Measurements from ENCODE around the gene RAB8B.

The RAB8B gene

DNA sequence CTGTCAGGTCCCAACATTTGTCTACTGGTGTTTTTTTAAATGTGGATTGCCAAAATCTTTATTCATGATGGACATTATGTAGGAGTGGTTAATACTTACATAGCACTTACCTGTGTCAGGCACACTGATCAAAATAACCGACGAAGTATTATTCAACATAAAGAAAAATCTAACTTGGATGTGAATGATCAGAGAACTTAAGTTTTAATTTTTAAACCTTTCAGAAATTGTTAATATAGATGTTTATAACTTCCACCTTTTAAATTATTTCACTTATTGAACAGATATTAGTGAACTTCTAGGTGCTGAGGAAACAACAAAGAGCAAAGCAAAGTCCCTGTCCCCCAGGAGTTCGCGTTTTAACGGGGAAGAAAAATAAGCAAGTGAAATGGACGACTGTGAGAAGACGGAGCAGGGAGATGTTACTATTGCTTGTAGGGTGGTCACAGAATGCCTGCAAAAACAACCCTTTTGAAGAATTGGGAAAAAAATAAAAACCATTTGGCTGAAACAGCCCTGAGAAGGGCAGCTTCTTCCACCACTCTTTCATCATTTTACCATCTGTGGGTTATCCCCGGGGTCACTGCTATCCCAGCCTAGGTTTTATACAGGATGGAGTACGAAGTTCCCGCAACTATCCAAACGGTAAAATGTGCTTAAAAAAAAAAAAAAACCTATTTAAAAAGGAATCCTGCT lies 87.1 kb downstream of the RAB8B start:
- peak overlapping the region; percentile 63 for H3K9ac ChIP-seq (ENCODE audit: low read depth, low read length)
- peak overlapping the region; percentile 66 for H3K4me3 ChIP-seq (ENCODE audit: low read depth, low read length)
- peaks cover 6% of the 10 kb centered on the region; the same call in 1 of the 2 replicates for H3K9me3 ChIP-seq (ENCODE audit: control insufficient read depth, insufficient read depth, low read length)
- peaks cover 9% of the 10 kb centered on the region for H3K36me3 ChIP-seq (ENCODE audit: control insufficient read depth, insufficient read depth, low read length)
- no peak overlapping the region for H3K27ac ChIP-seq (ENCODE audit: low read depth, low read length)
- H3K4me1 ChIP-seq (ENCODE audit: control insufficient read depth, insufficient read depth, low read length), result peaks cover 14% of the 10 kb centered on the region
- H3K27me3 ChIP-seq (ENCODE audit: control insufficient read depth, insufficient read depth, low read length), result peaks cover 14% of the 10 kb centered on the region; the same call in 1 of the 2 replicates

DNA sequence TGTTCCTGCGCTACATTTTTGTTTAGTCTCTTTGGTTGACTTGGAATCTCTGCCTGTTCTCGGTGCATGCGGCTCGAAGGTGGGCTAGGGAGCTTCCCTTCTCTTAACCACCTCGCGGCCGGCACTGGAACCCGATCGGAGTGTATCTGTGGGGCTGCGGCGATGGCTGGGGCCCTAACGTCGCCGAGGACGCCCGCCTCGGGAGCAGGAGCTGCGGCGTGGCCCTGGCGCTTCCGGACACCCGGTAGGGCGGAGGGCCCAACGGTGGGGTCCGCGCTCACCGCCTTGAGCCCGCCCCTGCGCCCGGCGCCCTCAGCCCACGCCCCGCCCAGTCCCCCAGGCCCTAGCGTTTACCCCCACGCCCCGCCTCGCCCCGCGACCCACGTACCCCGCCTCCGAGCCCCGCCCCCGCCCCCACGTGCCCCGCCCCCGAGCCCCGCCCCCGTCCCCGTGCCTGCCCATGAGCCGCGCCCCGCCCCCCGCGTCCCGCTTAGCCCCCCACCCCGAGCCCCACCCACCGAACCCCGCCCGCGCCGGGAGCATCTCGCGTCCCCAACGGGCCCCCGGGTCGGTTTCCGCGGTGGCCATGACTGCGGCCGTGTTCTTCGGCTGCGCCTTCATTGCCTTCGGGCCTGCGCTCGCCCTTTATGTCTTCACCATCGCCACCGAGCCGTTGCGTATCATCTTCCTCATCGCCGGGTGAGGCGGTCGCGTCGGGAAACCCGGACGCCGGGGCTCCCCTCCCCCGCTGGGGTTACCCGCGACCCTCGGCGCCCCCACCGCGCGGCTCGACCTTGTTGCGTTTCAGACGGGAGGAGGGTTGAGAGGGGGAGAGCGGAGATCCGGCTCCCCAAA lies 87.9 kb downstream of the RAB8B start, which contains the start of gene APH1B:
TSS of gene APH1B (plus strand) at position 568 of the 855 bp plus-strand sequence. CDS start at position 587, 19 bp downstream.
- peaks cover 9% of the 10 kb centered on the region for H3K36me3 ChIP-seq (ENCODE audit: control insufficient read depth, insufficient read depth, low read length)
- H3K27me3 ChIP-seq (ENCODE audit: control insufficient read depth, insufficient read depth, low read length), result peaks cover 14% of the 10 kb centered on the region; the same call in 1 of the 2 replicates
- peaks cover 14% of the 10 kb centered on the region for H3K4me1 ChIP-seq (ENCODE audit: control insufficient read depth, insufficient read depth, low read length)
- peak within 1 kb of the TSS; percentile 44 for H3K27ac ChIP-seq (ENCODE audit: low read depth, low read length)
- peaks cover 6% of the 10 kb centered on the region; the same call in 1 of the 2 replicates for H3K9me3 ChIP-seq (ENCODE audit: control insufficient read depth, insufficient read depth, low read length)
- peak within 1 kb of the TSS; percentile 75 for H3K9ac ChIP-seq (ENCODE audit: low read depth, low read length)
- H3K4me3 ChIP-seq (ENCODE audit: low read depth, low read length), result peak within 1 kb of the TSS; percentile 89

DNA sequence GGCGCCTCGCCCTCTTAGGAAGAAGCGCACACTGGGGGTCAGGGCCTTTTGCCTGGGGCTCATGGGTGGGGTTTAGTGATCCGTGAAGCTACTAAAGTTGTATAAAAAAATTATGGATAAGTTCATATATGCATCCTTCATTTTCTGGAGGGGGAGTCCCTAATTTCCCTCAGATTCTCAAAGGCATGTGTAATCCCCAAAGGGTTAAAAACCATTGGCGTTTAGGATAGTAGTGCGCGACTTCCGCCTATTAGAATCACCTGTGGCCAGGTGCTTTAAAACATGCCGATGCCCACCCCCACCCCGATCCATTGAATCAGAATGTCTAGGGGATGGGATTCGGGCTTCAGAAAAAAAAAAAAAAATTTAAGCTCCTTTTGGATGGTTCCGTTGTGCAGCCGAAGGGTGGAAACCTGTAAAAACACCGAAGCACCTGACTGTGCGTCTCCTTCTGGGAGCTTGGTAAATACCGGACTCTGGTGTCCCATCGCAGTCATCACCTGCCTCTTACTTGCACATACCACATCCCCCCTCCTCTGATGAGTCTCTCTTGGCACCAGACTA lies 88.6 kb downstream of the RAB8B start:
- Histone ChIP-seq H3K4me3 (ENCODE audit: low read depth, low read length) (peak overlapping the region; percentile 89), H3K36me3 (ENCODE audit: control insufficient read depth, insufficient read depth, low read length) (peaks cover 9% of the 10 kb centered on the region), H3K9ac (ENCODE audit: low read depth, low read length) (peak overlapping the region; percentile 75), H3K4me1 (ENCODE audit: control insufficient read depth, insufficient read depth, low read length) (peaks cover 14% of the 10 kb centered on the region), H3K27me3 (ENCODE audit: control insufficient read depth, insufficient read depth, low read length) (peaks cover 14% of the 10 kb centered on the region; the same call in 1 of the 2 replicates), H3K27ac (ENCODE audit: low read depth, low read length) (peak overlapping the region; percentile 21), H3K9me3 (ENCODE audit: control insufficient read depth, insufficient read depth, low read length) (peaks cover 3% of the 10 kb centered on the region; the same call in 1 of the 2 replicates)

DNA sequence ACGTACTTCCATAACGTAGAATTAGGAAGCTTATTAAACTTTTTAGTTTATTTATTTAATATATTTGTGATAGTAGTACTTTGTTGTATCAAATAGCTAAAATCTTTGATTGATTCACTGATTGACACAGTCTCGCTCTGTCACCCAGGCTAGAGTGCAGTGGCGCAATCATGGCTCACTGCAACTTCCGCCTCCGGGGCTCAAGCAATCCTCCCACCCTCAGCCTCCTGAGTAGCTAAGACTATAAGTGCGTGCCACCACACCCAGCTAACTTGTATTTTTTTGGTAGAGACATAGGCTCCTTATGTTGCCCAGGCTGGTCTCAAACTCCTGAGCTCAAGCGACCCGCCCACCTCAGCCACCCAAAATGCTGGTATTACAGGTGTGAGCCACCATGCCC lies 93.7 kb downstream of the RAB8B start:
- Histone ChIP-seq H3K27me3 (ENCODE audit: control insufficient read depth, insufficient read depth, low read length) (no peaks in the 10 kb centered on the region), H3K9me3 (ENCODE audit: control insufficient read depth, insufficient read depth, low read length) (no peaks in the 10 kb centered on the region), H3K9ac (ENCODE audit: low read depth, low read length) (no peak overlapping the region), H3K36me3 (ENCODE audit: control insufficient read depth, insufficient read depth, low read length) (peaks cover 18% of the 10 kb centered on the region), H3K27ac (ENCODE audit: low read depth, low read length) (no peak overlapping the region), H3K4me1 (ENCODE audit: control insufficient read depth, insufficient read depth, low read length) (no peaks in the 10 kb centered on the region), H3K4me3 (ENCODE audit: low read depth, low read length) (no peak overlapping the region)

- Histone ChIP-seq H3K9ac (ENCODE audit: low read depth, low read length) (no peak overlapping the region), H3K36me3 (ENCODE audit: control insufficient read depth, insufficient read depth, low read length) (peaks cover 18% of the 10 kb centered on the region), H3K4me1 (ENCODE audit: control insufficient read depth, insufficient read depth, low read length) (no peaks in the 10 kb centered on the region), H3K9me3 (ENCODE audit: control insufficient read depth, insufficient read depth, low read length) (no peaks in the 10 kb centered on the region), H3K27me3 (ENCODE audit: control insufficient read depth, insufficient read depth, low read length) (no peaks in the 10 kb centered on the region), H3K27ac (ENCODE audit: low read depth, low read length) (no peak overlapping the region), H3K4me3 (ENCODE audit: low read depth, low read length) (no peak overlapping the region)
These were observed 94.9 kb downstream of the RAB8B start for GRCh38 chr15:63284335-63284734.

DNA sequence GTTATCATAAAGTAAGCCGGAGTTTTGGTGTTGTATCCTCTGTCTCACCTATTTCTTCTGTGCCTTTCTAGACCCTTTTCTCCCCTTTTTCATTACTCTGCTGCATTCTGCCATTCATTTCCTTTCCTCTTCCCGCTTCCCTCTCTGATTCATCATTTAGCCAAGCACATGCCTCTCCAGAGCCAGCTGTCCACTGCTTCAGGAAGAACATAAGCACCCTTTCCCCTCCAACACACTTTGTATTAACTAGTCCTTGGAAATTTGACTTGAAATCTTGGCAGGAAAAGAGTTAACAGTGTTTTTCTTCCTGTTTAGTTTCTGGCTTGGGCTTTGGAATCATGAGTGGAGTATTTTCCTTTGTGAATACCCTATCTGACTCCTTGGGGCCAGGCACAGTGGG lies 97.7 kb downstream of the RAB8B start:
- H3K27ac ChIP-seq (ENCODE audit: low read depth, low read length), result no peak overlapping the region
- no peak overlapping the region for H3K9ac ChIP-seq (ENCODE audit: low read depth, low read length)
- no peaks in the 10 kb centered on the region for H3K9me3 ChIP-seq (ENCODE audit: control insufficient read depth, insufficient read depth, low read length)
- peaks cover 9% of the 10 kb centered on the region; the same call in 1 of the 2 replicates for H3K36me3 ChIP-seq (ENCODE audit: control insufficient read depth, insufficient read depth, low read length)
- H3K4me1 ChIP-seq (ENCODE audit: control insufficient read depth, insufficient read depth, low read length), result no peaks in the 10 kb centered on the region
- no peaks in the 10 kb centered on the region for H3K27me3 ChIP-seq (ENCODE audit: control insufficient read depth, insufficient read depth, low read length)
- no peak overlapping the region for H3K4me3 ChIP-seq (ENCODE audit: low read depth, low read length)

GRCh38 chr15:63288342-63288741 lies 98.9 kb downstream of the RAB8B start:
- no peak overlapping the region for H3K27ac ChIP-seq (ENCODE audit: low read depth, low read length)

GRCh38 chr15:63288778-63289378 lies 99.5 kb downstream of the RAB8B start:
- Histone ChIP-seq H3K4me1 (ENCODE audit: control insufficient read depth, insufficient read depth, low read length) (no peaks in the 10 kb centered on the region), H3K9ac (ENCODE audit: low read depth, low read length) (no peak overlapping the region), H3K27me3 (ENCODE audit: control insufficient read depth, insufficient read depth, low read length) (no peaks in the 10 kb centered on the region), H3K36me3 (ENCODE audit: control insufficient read depth, insufficient read depth, low read length) (peaks cover 6% of the 10 kb centered on the region; the same call in 1 of the 2 replicates), H3K9me3 (ENCODE audit: control insufficient read depth, insufficient read depth, low read length) (no peaks in the 10 kb centered on the region), H3K27ac (ENCODE audit: low read depth, low read length) (no peak overlapping the region), H3K4me3 (ENCODE audit: low read depth, low read length) (no peak overlapping the region)

More at GRCh38 chr15:63288342-63288741, 98.9 kb downstream of the RAB8B start:
- Histone ChIP-seq H3K27me3 (ENCODE audit: control insufficient read depth, insufficient read depth, low read length) (no peaks in the 10 kb centered on the region), H3K4me1 (ENCODE audit: control insufficient read depth, insufficient read depth, low read length) (no peaks in the 10 kb centered on the region), H3K9me3 (ENCODE audit: control insufficient read depth, insufficient read depth, low read length) (no peaks in the 10 kb centered on the region), H3K4me3 (ENCODE audit: low read depth, low read length) (no peak overlapping the region), H3K36me3 (ENCODE audit: control insufficient read depth, insufficient read depth, low read length) (peaks cover 9% of the 10 kb centered on the region; the same call in 1 of the 2 replicates), H3K9ac (ENCODE audit: low read depth, low read length) (no peak overlapping the region)

- Histone ChIP-seq H3K9ac (ENCODE audit: low read depth, low read length) (no peak overlapping the region), H3K27ac (ENCODE audit: low read depth, low read length) (no peak overlapping the region), H3K4me1 (ENCODE audit: control insufficient read depth, insufficient read depth, low read length) (no peaks in the 10 kb centered on the region), H3K9me3 (ENCODE audit: control insufficient read depth, insufficient read depth, low read length) (no peaks in the 10 kb centered on the region), H3K4me3 (ENCODE audit: low read depth, low read length) (no peak overlapping the region), H3K36me3 (ENCODE audit: control insufficient read depth, insufficient read depth, low read length) (no peaks in the 10 kb centered on the region), H3K27me3 (ENCODE audit: control insufficient read depth, insufficient read depth, low read length) (no peaks in the 10 kb centered on the region)
These were observed 102.1 kb downstream of the RAB8B start for GRCh38 chr15:63291507-63291906.

DNA sequence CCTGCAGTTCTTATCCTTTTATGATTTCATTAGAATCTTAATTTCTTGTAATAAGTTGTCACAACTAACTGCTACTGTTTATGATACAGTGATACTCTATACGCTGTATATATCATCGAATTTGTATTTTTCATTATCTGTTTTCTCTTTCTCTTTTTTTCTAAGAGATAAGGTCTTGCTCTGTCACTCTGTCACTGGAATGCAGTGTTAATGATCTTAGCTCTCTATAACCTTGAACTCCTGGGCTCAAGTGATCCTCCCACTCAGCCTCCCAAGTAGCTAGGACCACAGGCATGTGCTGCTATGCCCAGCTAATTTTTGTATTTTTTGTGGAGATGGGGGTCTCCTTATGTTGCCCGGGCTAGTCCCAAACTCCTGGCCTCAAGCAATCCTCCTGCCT lies 102.8 kb downstream of the RAB8B start:
- H3K9ac ChIP-seq (ENCODE audit: low read depth, low read length), result no peak overlapping the region
- no peaks in the 10 kb centered on the region for H3K9me3 ChIP-seq (ENCODE audit: control insufficient read depth, insufficient read depth, low read length)
- H3K27me3 ChIP-seq (ENCODE audit: control insufficient read depth, insufficient read depth, low read length), result no peaks in the 10 kb centered on the region
- no peak overlapping the region for H3K27ac ChIP-seq (ENCODE audit: low read depth, low read length)
- H3K4me3 ChIP-seq (ENCODE audit: low read depth, low read length), result no peak overlapping the region
- no peaks in the 10 kb centered on the region for H3K4me1 ChIP-seq (ENCODE audit: control insufficient read depth, insufficient read depth, low read length)
- no peaks in the 10 kb centered on the region for H3K36me3 ChIP-seq (ENCODE audit: control insufficient read depth, insufficient read depth, low read length)

Data from HUES48 (cell line).